PC-9 (cell line): ENCODE results near the gene CCDC15.

Experiments
- EZH2 ChIP-seq: fragments of 200-600 bp; sonication (generic); IDR thresholded peaks from 2 replicates; pipeline ENCODE4 v1.8.0; 2017; ENCODE audit warnings: antibody characterized with exemption, low read depth
- TF ChIP-seq, protein P1 (sequence below): fragments of 200-600 bp; sonication (generic); conservative IDR thresholded peaks from 2 replicates; pipeline ENCODE4 v1.6.1; 2017; ENCODE audit warnings: mixed run types, antibody characterized with exemption, mild to moderate bottlenecking, moderate library complexity

DNA sequence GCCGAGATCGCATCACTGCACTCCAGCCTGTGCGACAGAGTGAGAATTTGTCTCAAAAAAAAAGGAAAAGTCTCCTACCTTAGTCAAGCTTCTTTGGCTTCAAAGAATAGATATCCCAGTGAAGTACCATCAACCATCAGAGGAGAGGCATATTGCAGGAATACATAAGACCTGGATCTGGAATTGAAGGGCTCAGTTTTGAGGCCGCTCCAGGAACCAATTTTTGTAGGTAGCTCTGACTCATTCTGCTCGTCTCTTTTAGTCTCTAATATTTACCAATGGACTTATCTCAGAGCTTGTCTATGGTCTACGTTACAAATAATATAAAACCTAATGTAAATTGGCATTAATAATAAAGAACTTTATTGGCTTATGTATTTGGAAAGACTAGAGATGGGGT, 8.2 kb upstream of the CCDC15 start:
- TF ChIP-seq, protein P1, sequence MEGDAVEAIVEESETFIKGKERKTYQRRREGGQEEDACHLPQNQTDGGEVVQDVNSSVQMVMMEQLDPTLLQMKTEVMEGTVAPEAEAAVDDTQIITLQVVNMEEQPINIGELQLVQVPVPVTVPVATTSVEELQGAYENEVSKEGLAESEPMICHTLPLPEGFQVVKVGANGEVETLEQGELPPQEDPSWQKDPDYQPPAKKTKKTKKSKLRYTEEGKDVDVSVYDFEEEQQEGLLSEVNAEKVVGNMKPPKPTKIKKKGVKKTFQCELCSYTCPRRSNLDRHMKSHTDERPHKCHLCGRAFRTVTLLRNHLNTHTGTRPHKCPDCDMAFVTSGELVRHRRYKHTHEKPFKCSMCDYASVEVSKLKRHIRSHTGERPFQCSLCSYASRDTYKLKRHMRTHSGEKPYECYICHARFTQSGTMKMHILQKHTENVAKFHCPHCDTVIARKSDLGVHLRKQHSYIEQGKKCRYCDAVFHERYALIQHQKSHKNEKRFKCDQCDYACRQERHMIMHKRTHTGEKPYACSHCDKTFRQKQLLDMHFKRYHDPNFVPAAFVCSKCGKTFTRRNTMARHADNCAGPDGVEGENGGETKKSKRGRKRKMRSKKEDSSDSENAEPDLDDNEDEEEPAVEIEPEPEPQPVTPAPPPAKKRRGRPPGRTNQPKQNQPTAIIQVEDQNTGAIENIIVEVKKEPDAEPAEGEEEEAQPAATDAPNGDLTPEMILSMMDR: no peak
- TF ChIP-seq EZH2: no peak
